ENCODE data around the gene BHLHA9.

Gene BHLHA9

GRCh38 chr17:1227917-1228780, 42.1 kb upstream of the BHLHA9 start:
- Histone ChIP-seq H3K4me3 (ENCODE audit: insufficient read length, low read depth) (no peak overlapping the region), H3K4me1 (ENCODE audit: insufficient read depth, insufficient read length) (no peaks in the 10 kb centered on the region), H3K9ac (ENCODE audit: insufficient read length, low read depth) (no peak overlapping the region)

GRCh38 chr17:1228781-1229348, 41.4 kb upstream of the BHLHA9 start:
- TF ChIP-seq SUZ12 (IDR thresholded peaks at IDR 0.05; ENCODE audit: extremely low read depth, insufficient read depth, insufficient read length) (peak; percentile 13), ZNF274 (IDR thresholded peaks at IDR 0.05; ENCODE audit: low read depth, low read length) (no peak)
- Histone ChIP-seq H3K9ac (ENCODE audit: insufficient read length, low read depth) (no peak overlapping the region), H3K27me3 (ENCODE audit: insufficient read depth, insufficient read length) (peaks cover 68% of the 10 kb centered on the region), H3K4me1 (ENCODE audit: insufficient read depth, insufficient read length) (no peaks in the 10 kb centered on the region), H3K4me3 (ENCODE audit: insufficient read length, low read depth) (peak overlapping the region; percentile 21), H3K9me3 (ENCODE audit: insufficient read depth, low read length) (no peaks in the 10 kb centered on the region), H3K36me3 (ENCODE audit: insufficient read depth, insufficient read length, low read length) (no peaks in the 10 kb centered on the region)
- no peak for DNase-seq (ENCODE audit: low read depth, low spot score)

More at GRCh38 chr17:1227917-1228780, 42.1 kb upstream of the BHLHA9 start:
- no peaks in the 10 kb centered on the region for H3K9me3 ChIP-seq (ENCODE audit: insufficient read depth, low read length)
- TF ChIP-seq ZNF274 (IDR thresholded peaks at IDR 0.05; ENCODE audit: low read depth, low read length), result no peak
- no peak for TF ChIP-seq YY1 (IDR thresholded peaks at IDR 0.05; ENCODE audit: insufficient read depth, insufficient read length)
- peak; percentile 59 for TF ChIP-seq SUZ12 (IDR thresholded peaks at IDR 0.05; ENCODE audit: extremely low read depth, insufficient read depth, insufficient read length)
- DNase-seq (ENCODE audit: low read depth, low spot score), result no peak
- no peaks in the 10 kb centered on the region for H3K36me3 ChIP-seq (ENCODE audit: insufficient read depth, insufficient read length, low read length)
- H3K27me3 ChIP-seq (ENCODE audit: insufficient read depth, insufficient read length), result peaks cover 68% of the 10 kb centered on the region

- Histone ChIP-seq H3K9me3 (ENCODE audit: insufficient read depth, low read length) (no peaks in the 10 kb centered on the region), H3K27me3 (ENCODE audit: insufficient read depth, insufficient read length) (peaks cover 68% of the 10 kb centered on the region), H3K9ac (ENCODE audit: insufficient read length, low read depth) (peak overlapping the region; percentile 10), H3K36me3 (ENCODE audit: insufficient read depth, insufficient read length, low read length) (no peaks in the 10 kb centered on the region), H3K4me1 (ENCODE audit: insufficient read depth, insufficient read length) (no peaks in the 10 kb centered on the region), H3K4me3 (ENCODE audit: insufficient read length, low read depth) (peak overlapping the region; percentile 32)
- TF ChIP-seq SUZ12 (IDR thresholded peaks at IDR 0.05; ENCODE audit: extremely low read depth, insufficient read depth, insufficient read length) (no peak), YY1 (IDR thresholded peaks at IDR 0.05; ENCODE audit: insufficient read depth, insufficient read length) (no peak), ZNF274 (IDR thresholded peaks at IDR 0.05; ENCODE audit: low read depth, low read length) (no peak)
- DNase-seq (ENCODE audit: low read depth, low spot score), result no peak
Observed at GRCh38 chr17:1229349-1229899, 40.8 kb upstream of the BHLHA9 start.

DNA sequence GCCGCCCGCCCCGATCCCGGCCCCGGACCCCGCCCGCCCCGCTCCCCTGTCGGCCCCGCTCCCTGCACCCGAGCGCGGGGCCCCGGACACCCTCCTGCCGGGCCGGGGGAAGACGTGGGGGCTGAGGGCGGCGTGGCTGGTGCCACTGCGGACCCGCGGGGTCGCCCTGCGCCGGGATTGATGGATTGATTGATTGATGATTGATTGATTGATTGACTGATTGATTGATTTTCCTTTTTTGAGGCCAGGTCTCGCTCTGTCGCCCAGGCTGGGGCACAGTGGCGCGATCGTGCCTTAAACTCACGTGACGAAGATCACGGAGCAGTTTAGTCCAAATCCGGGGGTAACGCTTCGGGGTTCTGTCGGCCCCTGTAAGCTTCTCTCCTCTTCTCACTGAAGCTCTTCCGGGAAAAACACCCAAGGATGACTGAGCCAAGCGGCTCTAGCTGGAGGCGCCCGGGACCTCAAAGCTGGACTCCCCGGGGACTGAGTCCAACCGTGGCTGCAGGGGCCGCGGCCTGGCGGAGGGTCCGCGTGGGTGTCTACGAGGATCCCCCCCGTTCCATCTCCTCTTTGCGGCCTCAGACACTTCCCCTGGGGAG, 40.2 kb upstream of the BHLHA9 start:
- peaks cover 68% of the 10 kb centered on the region for H3K27me3 ChIP-seq (ENCODE audit: insufficient read depth, insufficient read length)
- no peaks in the 10 kb centered on the region for H3K4me1 ChIP-seq (ENCODE audit: insufficient read depth, insufficient read length)
- DNase-seq (ENCODE audit: low read depth, low spot score), result no peak
- no peak for TF ChIP-seq YY1 (IDR thresholded peaks at IDR 0.05; ENCODE audit: insufficient read depth, insufficient read length)
- TF ChIP-seq SUZ12 (IDR thresholded peaks at IDR 0.05; ENCODE audit: extremely low read depth, insufficient read depth, insufficient read length), result no peak
- TF ChIP-seq ZNF274 (IDR thresholded peaks at IDR 0.05; ENCODE audit: low read depth, low read length), result no peak
- H3K36me3 ChIP-seq (ENCODE audit: insufficient read depth, insufficient read length, low read length), result no peaks in the 10 kb centered on the region
- H3K9me3 ChIP-seq (ENCODE audit: insufficient read depth, low read length), result no peaks in the 10 kb centered on the region
- H3K4me3 ChIP-seq (ENCODE audit: insufficient read length, low read depth), result no peak overlapping the region
- no peak overlapping the region for H3K9ac ChIP-seq (ENCODE audit: insufficient read length, low read depth)

GRCh38 chr17:1231456-1231855, 38.8 kb upstream of the BHLHA9 start:
- TF ChIP-seq ZNF274 (IDR thresholded peaks at IDR 0.05; ENCODE audit: low read depth, low read length) (no peak), SUZ12 (IDR thresholded peaks at IDR 0.05; ENCODE audit: extremely low read depth, insufficient read depth, insufficient read length) (no peak), YY1 (IDR thresholded peaks at IDR 0.05; ENCODE audit: insufficient read depth, insufficient read length) (no peak)
- Histone ChIP-seq H3K9me3 (ENCODE audit: insufficient read depth, low read length) (no peaks in the 10 kb centered on the region), H3K36me3 (ENCODE audit: insufficient read depth, insufficient read length, low read length) (no peaks in the 10 kb centered on the region), H3K4me3 (ENCODE audit: insufficient read length, low read depth) (no peak overlapping the region), H3K27me3 (ENCODE audit: insufficient read depth, insufficient read length) (peaks cover 53% of the 10 kb centered on the region), H3K9ac (ENCODE audit: insufficient read length, low read depth) (no peak overlapping the region), H3K4me1 (ENCODE audit: insufficient read depth, insufficient read length) (no peaks in the 10 kb centered on the region)
- no peak for DNase-seq (ENCODE audit: low read depth, low spot score)

DNA sequence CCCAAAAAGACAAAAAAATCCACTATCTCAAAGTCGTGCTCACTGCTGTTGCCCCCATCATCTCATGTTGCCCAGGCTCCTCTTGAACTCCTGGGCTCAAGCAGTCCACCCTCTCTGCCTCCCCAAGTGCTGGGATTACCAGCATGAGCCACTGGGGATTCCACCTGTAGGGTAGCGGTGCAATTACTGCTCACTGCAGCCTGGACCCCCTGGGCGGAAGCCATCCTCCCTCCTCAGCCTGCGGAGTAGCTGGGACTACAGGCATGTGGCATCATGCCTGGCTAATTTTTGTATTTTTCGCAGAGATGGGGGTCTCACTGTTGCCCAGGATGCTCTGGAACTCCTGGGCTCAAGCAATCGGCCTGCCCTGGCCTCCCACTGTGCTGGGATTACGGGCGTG, 37.9 kb upstream of the BHLHA9 start:
- TF ChIP-seq YY1 (IDR thresholded peaks at IDR 0.05; ENCODE audit: insufficient read depth, insufficient read length) (no peak), SUZ12 (IDR thresholded peaks at IDR 0.05; ENCODE audit: extremely low read depth, insufficient read depth, insufficient read length) (no peak), ZNF274 (IDR thresholded peaks at IDR 0.05; ENCODE audit: low read depth, low read length) (no peak)
- Histone ChIP-seq H3K36me3 (ENCODE audit: insufficient read depth, insufficient read length, low read length) (no peaks in the 10 kb centered on the region), H3K9me3 (ENCODE audit: insufficient read depth, low read length) (no peaks in the 10 kb centered on the region), H3K4me3 (ENCODE audit: insufficient read length, low read depth) (no peak overlapping the region), H3K27me3 (ENCODE audit: insufficient read depth, insufficient read length) (peaks cover 44% of the 10 kb centered on the region), H3K9ac (ENCODE audit: insufficient read length, low read depth) (no peak overlapping the region), H3K4me1 (ENCODE audit: insufficient read depth, insufficient read length) (no peaks in the 10 kb centered on the region)
- DNase-seq (ENCODE audit: low read depth, low spot score), result no peak

GRCh38 chr17:1232786-1233185, 37.5 kb upstream of the BHLHA9 start:
- H3K4me3 ChIP-seq (ENCODE audit: insufficient read length, low read depth), result no peak overlapping the region
- no peak overlapping the region for H3K9ac ChIP-seq (ENCODE audit: insufficient read length, low read depth)
- H3K4me1 ChIP-seq (ENCODE audit: insufficient read depth, insufficient read length), result no peaks in the 10 kb centered on the region
- no peak for TF ChIP-seq SUZ12 (IDR thresholded peaks at IDR 0.05; ENCODE audit: extremely low read depth, insufficient read depth, insufficient read length)
- no peak for TF ChIP-seq YY1 (IDR thresholded peaks at IDR 0.05; ENCODE audit: insufficient read depth, insufficient read length)
- no peak for TF ChIP-seq ZNF274 (IDR thresholded peaks at IDR 0.05; ENCODE audit: low read depth, low read length)
- H3K36me3 ChIP-seq (ENCODE audit: insufficient read depth, insufficient read length, low read length), result no peaks in the 10 kb centered on the region
- no peak for DNase-seq (ENCODE audit: low read depth, low spot score)
- H3K27me3 ChIP-seq (ENCODE audit: insufficient read depth, insufficient read length), result peaks cover 40% of the 10 kb centered on the region
- H3K9me3 ChIP-seq (ENCODE audit: insufficient read depth, low read length), result no peaks in the 10 kb centered on the region

All from NT2/D1 (cell line).